GM18499 (cell line): ENCODE data around the gene POLR1C.
"Not testable (repeated sequence)": the region's sequence is repeated elsewhere in the genome, so short reads cannot be mapped to it uniquely, and the experiment has no call there.

ENCODE experiments used
- ATAC-seq: cut with Tn5 transposase; IDR thresholded peaks from one replicate; pipeline ENCODE4 v1.9.1; 2021; ENCODE audit warnings: moderate number of reproducible peaks; ENCODE audit not compliant: insufficient read depth, unreplicated experiment

Gene POLR1C

GRCh38 chr6:43492673-43493072 is 24.2 kb upstream of the POLR1C start:
- ATAC-seq: no peak

DNA sequence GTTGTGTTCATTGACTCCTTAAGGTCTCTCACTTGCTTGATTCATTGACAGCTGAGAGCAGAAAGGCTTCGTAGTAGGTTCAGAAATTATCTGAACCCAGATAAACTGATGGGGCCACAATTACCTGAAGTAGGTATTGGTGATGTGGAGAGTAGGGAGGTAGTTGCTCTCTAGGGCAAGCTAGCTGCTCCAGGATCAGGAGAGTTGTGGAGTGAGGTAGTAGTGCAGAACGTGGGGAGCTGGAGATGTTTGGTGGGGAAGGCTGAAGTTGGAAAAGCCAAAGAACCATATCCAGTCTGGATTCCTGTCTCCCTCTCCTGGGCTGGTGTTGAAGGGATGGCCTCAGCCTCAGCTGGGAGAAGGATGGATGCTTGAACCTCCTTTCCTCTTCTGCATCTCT is 23.7 kb upstream of the POLR1C start:
- ATAC-seq: no peak

DNA sequence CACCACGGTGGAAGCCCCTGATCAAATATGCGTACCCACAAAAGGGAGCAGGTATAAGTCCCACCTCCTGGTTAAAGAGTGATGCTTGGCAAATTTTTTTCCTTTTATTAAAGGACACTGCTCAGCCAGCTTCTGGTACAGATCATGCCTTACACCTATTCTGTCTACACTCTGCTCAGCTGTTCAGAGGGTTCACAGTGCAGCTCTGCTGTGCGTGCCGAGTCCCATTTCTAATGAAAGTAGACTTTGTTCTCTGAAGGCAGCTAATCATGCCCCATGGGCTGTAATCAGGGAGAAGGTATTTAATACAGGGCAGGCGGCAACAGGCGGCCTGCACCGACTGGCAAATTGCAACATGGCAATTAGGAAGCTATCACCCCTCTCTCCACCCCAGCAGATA is 23.1 kb upstream of the POLR1C start:
- no peak for ATAC-seq

DNA sequence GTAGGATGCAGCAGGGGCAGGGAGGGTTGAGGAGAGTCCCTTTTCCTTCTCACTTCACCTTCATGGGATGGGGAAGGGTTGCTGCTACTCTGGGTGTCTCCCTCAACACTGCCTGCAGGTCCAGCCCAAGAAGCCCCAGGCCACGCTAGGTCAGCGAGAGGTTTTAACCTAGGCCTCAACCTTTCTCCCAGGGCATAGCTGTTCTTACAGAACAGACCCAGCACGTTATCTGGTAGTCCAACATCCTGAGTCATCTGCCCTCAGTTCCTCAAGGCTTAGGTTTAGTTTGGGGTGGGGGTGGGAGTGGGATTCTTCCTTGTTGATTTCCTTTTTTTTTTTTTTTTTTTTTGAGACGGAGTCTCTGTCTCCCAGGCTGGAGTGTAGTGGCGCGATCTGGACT is 22.6 kb upstream of the POLR1C start:
- ATAC-seq: no peak

DNA sequence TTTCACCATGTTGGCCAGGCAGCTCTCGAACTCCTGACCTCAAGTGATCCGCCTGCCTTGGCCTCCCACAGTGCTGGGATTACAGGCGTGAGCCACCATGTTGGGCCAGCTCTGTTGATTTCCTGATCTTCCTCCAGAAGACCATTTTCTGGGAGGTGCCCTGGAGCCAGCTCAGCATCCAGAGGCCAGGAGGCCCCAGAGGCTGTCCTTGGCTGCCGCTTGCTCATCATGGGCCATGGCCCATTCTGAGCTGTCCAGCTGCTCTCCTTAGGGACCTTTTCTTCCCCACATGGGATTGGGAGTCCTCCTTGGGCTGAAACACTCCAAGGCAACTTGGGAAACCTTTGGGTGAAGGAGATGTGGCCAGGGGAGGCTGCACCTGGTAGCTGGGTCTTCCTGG is 22.1 kb upstream of the POLR1C start:
- no peak for ATAC-seq

DNA sequence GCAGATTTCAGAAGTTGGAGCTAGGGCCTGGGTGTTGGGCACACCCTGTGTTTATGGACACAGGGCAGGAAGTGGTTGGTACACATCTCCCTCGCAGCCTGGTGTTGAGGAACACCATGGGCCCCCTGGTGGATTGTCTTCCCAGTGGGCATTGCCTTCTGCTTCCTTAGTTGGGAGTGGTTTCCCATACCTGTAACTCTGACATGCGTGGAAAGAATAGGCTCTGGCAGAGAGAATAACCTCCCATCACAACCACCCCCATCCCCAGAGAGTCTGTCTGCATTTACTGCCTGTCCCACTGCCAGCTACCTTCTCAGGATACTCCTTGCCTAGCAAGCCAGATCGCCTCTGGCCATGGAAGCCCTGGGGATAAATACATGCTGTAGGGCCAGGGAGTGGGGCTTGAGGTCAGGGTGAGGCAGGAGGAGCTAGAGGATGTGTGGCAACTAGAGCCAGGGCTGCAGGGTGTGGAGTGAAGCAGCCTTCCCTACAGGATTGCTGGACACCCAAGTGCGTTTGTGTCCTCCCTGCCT is 21.4 kb upstream of the POLR1C start:
- no peak for ATAC-seq

DNA sequence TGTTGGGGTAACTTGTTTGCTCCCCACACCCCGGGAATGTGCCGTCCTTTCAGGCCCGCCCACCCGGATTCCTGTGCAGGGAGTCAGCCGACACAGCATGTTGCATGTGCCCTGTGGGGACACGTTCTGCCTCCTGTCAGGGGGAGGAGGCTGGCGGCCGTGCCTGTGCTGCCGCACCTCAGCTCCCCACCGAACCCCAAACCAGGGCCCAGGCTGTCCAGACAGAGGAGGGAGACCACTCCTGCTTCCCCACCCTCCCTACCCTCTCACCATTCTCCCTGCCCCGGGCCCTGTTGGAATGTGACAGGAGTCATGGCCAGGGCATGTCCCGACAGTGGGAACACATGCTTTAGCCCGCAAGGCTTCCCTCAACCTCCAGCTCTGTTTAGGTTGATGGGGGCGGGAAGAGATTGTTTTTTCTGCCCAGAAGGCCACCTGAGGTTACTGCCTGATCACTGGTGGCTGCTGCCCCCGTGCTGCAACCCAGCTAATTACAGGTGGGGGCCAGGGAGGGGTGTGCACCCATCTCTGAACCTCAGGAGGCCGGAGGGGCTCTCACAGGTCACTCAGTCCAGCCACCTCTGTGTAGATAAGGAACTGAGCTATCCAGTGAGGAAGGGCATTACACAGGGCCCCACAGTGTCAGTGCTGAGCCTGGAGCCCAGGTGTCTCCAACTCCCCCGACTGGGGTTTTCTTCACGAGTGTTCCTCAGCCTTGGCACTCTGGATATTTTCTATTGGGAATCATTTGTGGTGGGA is 20.3 kb upstream of the POLR1C start:
- ATAC-seq: no peak

GRCh38 chr6:43497129-43497396 is 19.8 kb upstream of the POLR1C start:
- no peak for ATAC-seq

- ATAC-seq: no peak
Measured at GRCh38 chr6:43497689-43498088, 19.2 kb upstream of the POLR1C start.

- ATAC-seq: not testable (repeated sequence)
Measured at GRCh38 chr6:43498291-43498690, 18.6 kb upstream of the POLR1C start.

GRCh38 chr6:43499028-43499815 is 17.7 kb upstream of the POLR1C start:
- ATAC-seq: no peak

DNA sequence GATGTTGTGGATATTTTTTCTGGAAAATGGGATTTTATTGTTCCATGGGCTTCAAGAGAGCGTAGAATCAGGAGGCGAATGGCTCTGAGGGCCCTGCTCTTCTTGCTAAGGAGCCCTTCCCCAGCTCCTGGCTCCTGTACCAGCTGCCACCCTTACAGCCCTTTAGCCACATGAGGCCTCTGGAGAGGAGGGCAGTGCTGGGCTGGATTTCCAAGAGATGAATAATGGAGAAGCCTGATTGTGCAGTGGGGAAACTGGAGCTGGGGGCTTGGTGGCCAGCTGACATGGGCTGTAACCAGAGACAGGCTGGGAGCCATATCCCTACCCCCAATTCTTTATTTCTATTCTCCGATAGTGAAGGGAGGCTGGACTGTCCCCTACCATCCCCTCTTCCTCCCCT is 16.0 kb upstream of the POLR1C start:
- no peak for ATAC-seq

- no peak for ATAC-seq
Measured at GRCh38 chr6:43502666-43503065, 14.2 kb upstream of the POLR1C start.

DNA sequence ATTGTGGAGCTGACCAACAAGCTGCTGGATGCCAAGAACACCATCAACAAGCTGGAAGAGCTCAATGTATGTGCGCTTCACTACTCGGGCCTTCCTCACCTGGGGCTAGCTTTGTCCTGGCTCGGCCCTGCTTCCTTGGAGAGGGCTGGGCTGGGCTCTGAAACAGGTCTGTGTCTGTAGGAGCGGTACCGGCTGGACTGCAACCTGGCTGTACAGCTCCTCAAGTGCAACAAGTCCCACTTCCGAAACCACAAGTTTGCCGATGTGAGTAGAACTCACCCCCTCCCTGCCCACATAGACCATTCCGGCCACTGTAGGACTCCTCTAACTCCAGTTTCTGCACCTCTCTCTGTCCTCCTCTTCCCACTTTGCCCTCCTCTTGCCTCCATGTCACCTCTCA is 13.4 kb upstream of the POLR1C start:
- no peak for ATAC-seq

DNA sequence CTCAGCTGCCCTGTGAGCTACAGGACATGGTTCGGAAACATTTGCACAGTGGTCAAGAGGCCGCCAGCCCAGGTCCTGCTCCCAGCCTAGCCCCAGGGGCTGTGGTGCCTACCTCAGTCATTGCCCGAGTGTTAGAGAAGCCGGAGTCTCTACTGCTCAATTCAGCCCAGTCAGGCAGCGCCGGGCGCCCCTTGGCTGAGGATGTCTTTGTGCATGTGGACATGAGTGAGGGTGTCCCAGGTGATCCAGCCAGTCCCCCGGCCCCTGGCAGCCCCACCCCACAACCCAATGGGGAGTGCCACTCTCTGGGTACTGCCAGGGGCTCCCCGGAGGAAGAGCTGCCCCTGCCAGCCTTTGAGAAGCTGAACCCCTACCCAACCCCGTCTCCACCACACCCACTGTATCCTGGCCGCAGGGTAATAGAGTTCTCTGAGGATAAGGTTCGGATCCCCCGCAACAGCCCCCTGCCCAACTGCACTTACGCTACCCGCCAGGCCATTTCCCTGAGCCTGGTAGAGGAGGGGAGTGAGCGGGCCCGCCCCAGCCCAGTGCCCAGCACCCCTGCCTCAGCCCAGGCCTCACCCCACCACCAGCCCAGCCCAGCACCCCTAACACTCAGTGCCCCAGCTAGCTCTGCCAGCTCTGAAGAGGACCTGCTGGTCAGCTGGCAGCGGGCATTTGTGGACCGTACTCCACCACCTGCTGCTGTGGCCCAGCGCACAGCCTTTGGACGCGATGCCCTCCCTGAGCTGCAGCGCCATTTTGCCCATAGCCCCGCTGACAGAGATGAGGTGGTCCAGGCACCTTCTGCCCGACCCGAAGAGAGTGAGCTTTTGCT is 11.9 kb upstream of the POLR1C start:
- no peak for ATAC-seq

GRCh38 chr6:43505718-43506117 is 11.2 kb upstream of the POLR1C start:
- no peak for ATAC-seq

DNA sequence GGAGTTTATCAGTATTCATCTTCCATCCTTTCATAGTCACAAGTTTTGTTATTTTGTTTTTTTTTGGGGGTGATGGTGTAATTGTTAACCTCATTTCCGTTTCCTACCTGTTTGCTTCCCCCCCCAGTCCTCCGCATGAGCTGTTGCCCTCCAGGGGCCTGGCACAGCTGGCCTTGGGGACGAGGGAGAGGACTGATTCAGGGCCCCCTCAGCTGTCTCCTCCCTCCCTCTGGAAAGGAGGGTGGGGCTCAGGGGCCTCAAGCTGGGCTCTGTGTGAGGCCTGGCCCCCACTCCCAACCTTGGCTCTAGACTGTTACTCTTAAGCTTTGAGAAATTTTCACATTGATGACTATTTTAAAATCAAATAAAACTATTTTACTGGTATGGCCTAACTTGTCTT is 10.7 kb upstream of the POLR1C start:
- no peak for ATAC-seq

- no peak for ATAC-seq
Measured at GRCh38 chr6:43506667-43507471, 10.0 kb upstream of the POLR1C start.

DNA sequence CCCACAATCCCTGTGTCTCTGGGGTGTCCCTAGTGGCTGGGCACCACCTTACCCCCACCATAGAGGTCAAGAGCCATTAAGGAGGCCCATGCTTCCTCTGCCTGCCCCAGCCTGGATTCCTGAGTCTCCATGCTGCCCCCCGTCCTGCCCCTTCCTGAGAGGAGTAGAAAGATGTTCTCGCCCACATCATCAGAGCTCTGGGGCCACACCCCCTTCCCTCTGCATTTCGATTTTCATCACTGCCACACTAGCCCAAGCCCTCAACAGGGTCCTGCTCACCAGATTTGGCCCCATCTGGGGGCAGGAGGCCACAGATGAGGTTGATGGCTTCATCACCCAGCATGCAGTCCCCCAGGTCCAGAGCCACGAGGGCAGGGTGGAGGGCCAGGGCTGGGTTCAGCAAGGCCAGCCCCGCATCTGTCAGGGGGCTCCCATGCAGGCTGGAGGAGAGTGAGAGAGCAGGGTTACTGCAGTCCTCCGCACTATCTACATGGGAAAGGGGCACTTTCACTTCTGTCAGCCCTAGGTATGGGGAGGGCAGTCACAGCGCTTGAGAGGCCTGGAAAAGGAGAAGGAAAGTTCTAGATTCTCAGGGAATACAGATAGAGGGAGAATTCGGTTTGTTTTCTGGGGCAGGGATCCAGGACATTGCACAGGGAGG is 8.3 kb upstream of the POLR1C start:
- no peak for ATAC-seq
